HG03460 (cell line): ENCODE measurements around the gene PDE6H.
A peak's percentile ranks its signal among the peaks of the same experiment; 100 is the strongest.

ENCODE experiments used
- ATAC-seq: cut with Tn5 transposase; IDR thresholded peaks from one replicate; pipeline ENCODE4 v1.9.1; 2021; ENCODE audit not compliant: unreplicated experiment

The PDE6H gene

DNA sequence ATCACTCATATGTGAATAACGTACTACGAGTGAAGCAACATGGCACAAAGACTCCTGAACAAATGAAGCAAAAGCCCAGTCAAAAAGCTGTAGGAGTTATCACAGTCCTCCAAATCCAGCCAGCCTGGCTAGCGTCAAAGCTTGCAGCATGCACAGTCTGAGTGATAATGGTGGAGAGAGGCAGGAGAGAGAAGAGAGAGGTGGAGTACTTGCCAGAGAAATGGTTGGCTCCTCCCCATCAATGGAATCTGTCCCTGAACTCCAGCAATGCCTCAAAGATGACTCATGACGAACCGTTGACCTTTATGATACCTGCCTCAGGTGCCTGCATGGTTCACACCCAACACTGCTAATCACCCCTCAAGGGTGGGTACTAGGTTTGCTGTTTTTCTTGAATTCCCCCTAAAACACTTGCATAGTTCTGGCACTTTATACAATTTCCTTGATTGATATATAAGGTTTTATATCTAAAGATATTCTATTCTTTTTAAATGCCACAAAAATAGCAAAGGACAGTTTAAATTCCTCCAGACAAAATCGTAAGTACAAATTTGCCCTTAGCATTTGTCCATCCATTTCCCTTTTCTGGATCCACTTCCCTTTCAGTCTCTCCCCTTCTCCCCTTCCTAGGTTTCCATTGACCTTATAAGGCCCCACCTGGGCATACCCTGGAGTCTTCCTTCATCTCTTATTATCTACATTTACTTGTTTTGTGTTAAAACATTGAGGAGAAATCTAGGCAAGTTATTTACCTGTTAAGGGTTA lies 21.7 kb upstream of the PDE6H start:
- no peak for ATAC-seq

GRCh38 chr12:14951851-14952250 lies 21.0 kb upstream of the PDE6H start:
- no peak for ATAC-seq

DNA sequence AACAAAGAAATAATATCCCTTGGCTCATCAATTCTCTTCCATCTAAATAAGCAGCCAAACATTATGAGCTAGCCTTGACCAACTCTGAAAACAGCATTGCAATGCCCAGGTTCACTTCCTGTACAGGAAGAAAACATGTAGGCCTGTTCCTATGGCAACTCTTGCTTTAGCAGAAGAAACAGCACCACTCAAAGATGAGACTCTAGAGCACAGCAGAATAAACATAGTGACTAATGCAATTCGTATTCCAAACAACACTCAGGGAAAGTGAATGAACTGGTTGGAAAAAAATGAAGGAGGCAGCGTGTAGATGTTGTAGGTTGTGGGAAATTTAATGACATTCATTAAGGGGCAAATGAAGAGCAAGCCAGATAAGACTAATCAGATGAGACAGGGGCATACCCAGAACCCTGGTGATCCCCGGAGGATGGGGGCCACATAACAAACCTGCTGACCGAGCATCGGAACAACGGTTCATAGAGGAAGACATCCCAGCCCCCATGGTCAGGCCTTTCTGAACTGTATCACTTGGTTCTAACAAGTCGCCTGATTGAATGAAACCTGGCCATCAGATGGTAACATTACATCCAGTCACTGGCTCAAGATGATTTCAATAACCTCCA lies 20.4 kb upstream of the PDE6H start:
- ATAC-seq, result peak; percentile 52

DNA sequence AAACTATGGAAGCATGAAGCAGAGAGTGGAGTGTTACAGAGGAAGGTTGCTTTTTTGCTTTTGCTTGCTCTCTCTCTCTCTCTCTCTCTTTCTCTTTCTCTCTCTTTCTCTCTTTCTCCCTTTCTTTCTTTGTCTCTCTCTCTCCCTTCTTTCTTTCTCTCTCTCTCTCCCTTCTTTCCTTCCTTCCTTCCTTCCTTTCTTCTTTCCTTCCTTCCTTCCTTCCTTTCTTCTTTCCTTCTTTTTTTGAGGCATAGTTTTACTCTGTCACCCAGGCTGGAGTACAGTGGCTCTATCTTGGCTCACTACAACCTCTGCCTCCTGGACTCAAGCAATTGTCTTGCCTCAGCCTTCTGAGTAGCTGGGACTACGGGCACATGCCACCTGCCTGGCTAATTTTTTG lies 19.1 kb upstream of the PDE6H start:
- no peak for ATAC-seq

- no peak for ATAC-seq
Measured at GRCh38 chr12:14954269-14954668, 18.6 kb upstream of the PDE6H start.

GRCh38 chr12:14956024-14956891 lies 16.6 kb upstream of the PDE6H start:
- peak; percentile 38 for ATAC-seq

GRCh38 chr12:14956905-14957304 lies 15.9 kb upstream of the PDE6H start:
- ATAC-seq, result no peak

DNA sequence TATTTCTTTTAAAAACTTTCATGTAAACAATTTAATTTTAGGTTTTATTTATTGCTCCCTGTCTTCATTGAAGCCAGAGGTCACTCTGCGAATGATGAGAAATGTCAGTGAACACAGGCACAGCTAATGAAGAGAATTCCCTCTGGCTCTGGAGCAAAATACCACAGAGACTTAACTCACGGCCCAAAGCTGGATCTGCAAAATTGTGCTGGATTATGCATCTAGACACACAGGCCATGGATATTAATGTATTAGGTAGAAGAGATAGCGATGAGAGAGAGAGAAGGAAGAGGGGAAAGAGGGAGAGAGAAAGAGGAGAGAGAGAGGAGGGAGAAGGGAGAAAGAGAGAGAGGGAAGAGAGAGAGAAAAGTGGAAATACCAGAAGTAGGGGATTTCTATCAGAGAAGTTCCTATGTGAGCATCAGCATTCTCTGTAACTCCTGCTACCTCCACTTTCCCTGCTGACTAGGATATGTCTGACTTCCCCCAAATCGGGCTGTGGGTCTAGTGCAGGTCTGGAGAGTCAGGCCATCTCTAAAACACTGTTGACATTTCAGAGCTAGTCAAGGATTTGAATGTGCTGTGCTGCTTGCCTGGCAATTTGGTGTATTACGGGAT lies 15.2 kb upstream of the PDE6H start:
- ATAC-seq, result no peak

DNA sequence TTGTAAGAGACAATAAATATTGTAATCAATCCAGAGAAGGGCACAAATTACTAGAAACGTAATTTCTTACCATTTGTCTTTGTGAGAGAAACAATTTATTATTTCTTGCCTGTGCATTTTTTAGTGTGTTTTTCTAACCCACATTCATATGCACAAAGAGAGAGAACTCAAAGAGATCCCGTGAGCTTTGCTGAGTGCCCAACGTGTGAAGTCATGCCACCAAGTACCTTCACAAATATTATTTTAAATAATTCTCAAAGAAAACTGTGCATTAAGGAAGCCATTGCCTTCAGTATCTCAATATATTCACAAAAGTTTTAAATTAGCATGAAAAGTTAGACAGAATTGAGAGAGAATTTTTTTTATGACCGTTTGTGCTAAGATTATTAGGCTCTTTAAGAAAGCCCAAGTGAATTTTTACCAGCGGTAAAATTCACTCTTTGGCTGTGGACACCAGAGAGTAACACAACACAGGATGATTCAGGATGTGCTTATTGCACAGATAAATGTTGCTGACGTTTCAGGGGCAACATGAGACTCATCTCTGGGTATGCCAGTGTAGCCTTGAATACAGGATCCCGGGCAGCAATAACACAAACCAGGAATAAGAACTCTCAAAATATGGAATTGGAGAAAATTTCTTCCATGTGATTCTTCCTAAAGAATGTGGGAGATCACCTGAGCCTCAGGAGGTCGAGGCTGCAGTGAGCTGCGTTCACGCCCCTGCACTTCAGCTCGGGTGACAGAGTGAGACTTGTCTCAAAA lies 14.3 kb upstream of the PDE6H start:
- no peak for ATAC-seq

GRCh38 chr12:14959126-14959440 lies 13.8 kb upstream of the PDE6H start:
- ATAC-seq, result no peak

DNA sequence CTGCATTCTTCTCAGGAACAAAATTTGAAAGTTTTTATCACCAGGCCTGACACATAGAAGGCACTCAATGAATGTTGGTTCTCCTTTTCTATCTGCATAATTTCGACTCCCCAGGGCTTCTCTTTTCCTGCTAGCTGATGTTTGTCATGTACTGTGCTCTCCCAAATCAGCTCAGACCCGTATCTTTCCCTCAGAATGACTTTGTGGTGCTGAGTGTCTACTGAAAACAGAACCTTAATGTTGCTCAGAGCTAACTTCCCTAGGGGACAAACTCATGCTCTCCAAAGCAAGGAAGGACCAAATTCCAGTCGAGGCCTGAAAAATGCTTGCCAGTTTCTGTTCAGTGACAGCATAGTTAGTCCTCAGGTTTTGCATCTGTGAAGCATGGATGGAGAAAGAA lies 13.4 kb upstream of the PDE6H start:
- no peak for ATAC-seq

GRCh38 chr12:14959916-14960496 lies 12.8 kb upstream of the PDE6H start:
- no peak for ATAC-seq

DNA sequence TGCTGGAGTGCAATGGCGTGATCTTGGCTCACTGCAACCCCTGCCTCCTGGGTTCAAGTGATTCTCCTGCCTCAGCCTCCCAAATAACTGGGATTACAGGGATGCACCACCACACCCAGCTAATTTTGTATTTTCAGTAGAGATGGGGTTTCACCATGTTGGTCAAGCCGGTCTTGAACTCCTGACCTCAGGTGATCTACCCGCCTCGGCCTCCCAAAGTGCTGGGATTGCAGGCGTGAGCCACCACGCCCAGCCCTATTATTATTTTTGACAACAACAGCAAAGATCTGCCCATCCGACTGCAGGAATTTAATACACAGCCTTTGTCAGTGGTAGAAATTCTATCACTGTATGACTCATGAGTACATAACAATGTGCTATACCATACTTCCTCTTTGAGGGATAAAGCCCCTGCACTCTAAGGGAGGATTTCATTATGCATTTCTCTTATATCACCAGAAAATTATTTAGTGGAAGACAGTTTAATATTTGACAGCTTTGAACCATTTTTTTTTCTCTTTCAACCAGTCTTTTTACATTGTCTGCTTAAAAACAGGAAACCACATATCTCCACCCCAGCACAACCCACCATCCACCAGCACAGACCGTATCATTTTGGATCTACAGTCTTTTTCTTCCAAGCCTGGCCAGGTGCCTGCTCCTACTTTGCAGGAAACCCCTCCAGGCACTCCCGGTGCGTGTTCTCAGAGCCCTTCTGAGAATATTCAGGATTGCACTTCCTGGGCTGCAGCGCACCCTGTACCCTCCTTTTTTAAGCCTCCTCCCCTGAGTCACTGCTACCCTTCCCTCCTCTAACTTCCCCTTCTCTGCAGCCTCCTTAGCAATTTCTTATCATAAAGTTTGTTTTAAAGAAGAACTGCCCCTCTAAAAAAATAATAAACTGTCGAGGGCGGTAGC lies 12.0 kb upstream of the PDE6H start:
- ATAC-seq, result peak; percentile 34

- peak; percentile 66 for ATAC-seq
Measured at GRCh38 chr12:14961466-14962152, 11.2 kb upstream of the PDE6H start, which contains the start of gene ARHGDIB. TSS of gene ARHGDIB (minus strand) at chr12:14961601. CDS start at chr12:14950712, 10,889 bp downstream.

DNA sequence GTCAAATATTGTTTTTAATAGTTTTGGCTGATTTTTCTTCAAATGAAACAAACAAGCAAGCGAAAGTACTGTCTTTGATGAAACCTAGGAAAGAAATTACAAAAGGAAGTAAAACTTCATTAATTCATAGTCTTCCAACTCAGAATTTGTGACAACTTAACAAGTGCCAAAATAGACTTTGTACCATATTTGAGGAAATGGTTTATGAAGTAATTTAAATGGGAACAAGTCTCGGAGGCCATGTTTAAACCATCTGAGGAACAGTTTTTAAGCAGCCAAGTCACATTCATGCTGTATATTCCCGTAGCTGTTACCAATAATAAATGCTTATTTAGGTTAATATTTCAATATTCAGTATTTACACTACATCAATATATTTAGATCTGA lies 10.7 kb upstream of the PDE6H start:
- no peak for ATAC-seq

GRCh38 chr12:14962797-14963196 lies 10.0 kb upstream of the PDE6H start:
- ATAC-seq, result no peak

DNA sequence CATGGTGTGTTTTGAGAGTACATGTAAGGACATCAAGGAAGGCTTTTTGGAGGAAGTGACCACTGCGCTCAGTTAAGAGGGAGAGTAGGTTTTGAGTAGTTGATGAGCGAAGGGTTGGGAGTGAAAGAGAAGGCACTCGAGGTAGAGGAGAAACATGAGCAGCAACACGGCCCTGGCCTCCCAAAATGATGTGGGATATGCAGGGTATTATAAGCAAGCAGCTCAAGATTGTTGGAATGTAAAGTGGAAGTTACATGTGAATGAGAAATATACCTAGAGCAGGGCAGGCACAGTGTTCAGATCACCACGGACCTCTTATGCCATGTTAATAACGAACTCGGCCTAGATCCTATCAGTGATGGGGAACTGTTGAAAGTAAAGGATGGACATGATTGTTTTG lies 9.3 kb upstream of the PDE6H start:
- no peak for ATAC-seq

DNA sequence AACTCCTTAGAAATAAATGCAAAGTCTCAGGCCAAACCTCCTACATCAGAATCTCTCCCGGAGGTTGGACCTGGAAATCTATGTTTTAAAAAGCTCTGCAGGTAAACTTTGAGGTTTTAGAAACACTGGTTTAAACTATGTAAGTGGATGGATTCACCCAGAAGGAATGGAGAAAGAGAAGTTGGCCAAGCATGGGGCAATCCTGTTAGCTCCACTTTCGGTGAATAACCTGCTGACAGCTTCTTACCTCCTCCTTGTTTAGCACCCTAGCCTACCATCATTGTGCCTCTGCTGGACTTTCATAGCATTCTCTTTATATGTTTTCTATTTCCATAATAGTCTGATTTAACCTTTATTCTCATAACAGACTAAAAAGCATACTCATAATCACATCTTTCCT lies 8.4 kb upstream of the PDE6H start:
- ATAC-seq, result no peak

GRCh38 chr12:14965221-14965620 lies 7.6 kb upstream of the PDE6H start:
- ATAC-seq, result no peak
